ENCODE data around the gene AUNIP.
A peak's percentile ranks its signal among the peaks of the same experiment; 100 is the strongest.

Gene AUNIP

GRCh38 chr1:25829046-25829445, 30.2 kb downstream of the AUNIP start:
- DNase-seq (ENCODE audit: low read depth in 2 of 2), result no peak

GRCh38 chr1:25828491-25828890, 30.8 kb downstream of the AUNIP start:
- no peak for DNase-seq (ENCODE audit: low read depth in 2 of 2)

GRCh38 chr1:25826571-25826970, 32.7 kb downstream of the AUNIP start:
- DNase-seq (ENCODE audit: low read depth in 2 of 2), result no peak

GRCh38 chr1:25825605-25826004, 33.7 kb downstream of the AUNIP start:
- no peak for DNase-seq (ENCODE audit: low read depth in 2 of 2)

- no peak for DNase-seq (ENCODE audit: low read depth in 2 of 2)
Observed at GRCh38 chr1:25821630-25822091, 37.6 kb downstream of the AUNIP start.

GRCh38 chr1:25821112-25821476, 38.2 kb downstream of the AUNIP start:
- DNase-seq (ENCODE audit: low read depth in 2 of 2), result no peak

GRCh38 chr1:25820247-25821111, 38.8 kb downstream of the AUNIP start:
- DNase-seq (ENCODE audit: low read depth in 2 of 2), result no peak

GRCh38 chr1:25819491-25820246, 39.6 kb downstream of the AUNIP start, which contains the start of gene MTFR1L:
Gene MTFR1L (plus strand): TSS chr1:25819954. CDS start chr1:25823105, 3,151 bp downstream.
- DNase-seq (ENCODE audit: low read depth in 2 of 2), result peak; percentile 32 to 43

- DNase-seq (ENCODE audit: low read depth in 2 of 2), result no peak
Observed at GRCh38 chr1:25818569-25818968, 40.7 kb downstream of the AUNIP start.

- no peak for DNase-seq (ENCODE audit: low read depth in 2 of 2)
Observed at GRCh38 chr1:25817840-25818501, 41.3 kb downstream of the AUNIP start.

- DNase-seq (ENCODE audit: low read depth in 2 of 2), result no peak
Observed at GRCh38 chr1:25816112-25816718, 43.0 kb downstream of the AUNIP start.

- DNase-seq (ENCODE audit: low read depth in 2 of 2), result no peak
Observed at GRCh38 chr1:25815208-25816111, 43.8 kb downstream of the AUNIP start.

- DNase-seq (ENCODE audit: low read depth in 2 of 2), result no peak
Observed at GRCh38 chr1:25814549-25815087, 44.6 kb downstream of the AUNIP start.

- DNase-seq (ENCODE audit: low read depth in 2 of 2), result no peak
Observed at GRCh38 chr1:25813734-25814471, 45.4 kb downstream of the AUNIP start.

GRCh38 chr1:25813071-25813733, 46.1 kb downstream of the AUNIP start:
- DNase-seq (ENCODE audit: low read depth in 2 of 2), result no peak

- no peak for DNase-seq (ENCODE audit: low read depth in 2 of 2)
Observed at GRCh38 chr1:25811384-25812082, 47.7 kb downstream of the AUNIP start.

- DNase-seq (ENCODE audit: low read depth in 2 of 2), result no peak
Observed at GRCh38 chr1:25810341-25811299, 48.6 kb downstream of the AUNIP start.
